Transverse colon (tissue), 4 donors: ENCODE data around the gene RPTOR.

Experiments
- CTCF ChIP-seq, 5 experiments: fragments of 200-600 bp in 3 of 5; fragments of 450-650 bp in 2 of 5; sonication (generic) in 3 of 5; IDR thresholded peaks; 1 replicate in 2 of 5; 2 replicates in 3 of 5; pipeline ENCODE4 v1.5.1; 2016 to 2017; ENCODE audit warnings: antibody characterized with exemption in 5 of 5, inconsistent platforms in 3 of 5, mild to moderate bottlenecking in 2 of 5, moderate library complexity in 1 of 5
- EP300 ChIP-seq: sonication (generic); formaldehyde crosslinking; IDR thresholded peaks from one replicate; pipeline ENCODE4 v1.6.1; 2017; ENCODE audit warnings: antibody characterized with exemption, low read depth
- POLR2A ChIP-seq: fragments of 450-650 bp; IDR thresholded peaks from one replicate; pipeline ENCODE4 v1.6.1; 2016; ENCODE audit warnings: antibody characterized with exemption, mild to moderate bottlenecking, moderate library complexity
- POLR2AphosphoS5 ChIP-seq, 3 donors: sonication (generic); formaldehyde crosslinking; IDR thresholded peaks; one replicate each; pipeline ENCODE4 v1.6.1; 2016; ENCODE audit warnings: antibody characterized with exemption in 3 of 3

- no peak for TF ChIP-seq POLR2AphosphoS5 (IDR thresholded peaks at IDR 0.05)
- TF ChIP-seq CTCF (IDR thresholded peaks at IDR 0.05): no peak
- no peak for TF ChIP-seq POLR2A
- TF ChIP-seq EP300: no peak
Measured at GRCh38 chr17:80887639-80888175, 343.1 kb downstream of the RPTOR start.
